Measurements from ENCODE around the gene CCBE1. TPM values are rescaled to one million over a fixed set of nuclear protein-coding genes. Genes with fewer than 3 reads are reported as not detected.

Gene CCBE1
- polyA plus RNA-seq, 1 of the 3 experiments (the other 2 are of a cell fraction) = 5.0 TPM

GRCh38 chr18:59469463-59470180 is 227.6 kb downstream of the CCBE1 start:
- DNase-seq = no peak
- TF ChIP-seq JUND (IDR thresholded peaks at IDR 0.05) (no peak), NFIC (IDR thresholded peaks at IDR 0.05; ENCODE audit: borderline replicate concordance) (no peak), RFX5 (IDR thresholded peaks at IDR 0.05; ENCODE audit: low read length) (no peak), RCOR1 (IDR thresholded peaks at IDR 0.05; ENCODE audit: low read length) (no peak), CHD2 (IDR thresholded peaks at IDR 0.05; ENCODE audit: low read length, partially characterized antibody) (no peak)
- H4K20me1 ChIP-seq (ENCODE audit: insufficient read depth) = no peaks in the 10 kb centered on the region
- ChIA-PET CTCF (interaction anchor here (1.0 to 4.2 kb wide), 5 partner anchors 9 to 354 kb away, joined by 3 to 28 read pairs (median 4); no protein-coding TSS in a partner anchor), POLR2A (no interaction called here)
- no peak overlapping the region for H3K4me2 ChIP-seq
- H3K9me2 ChIP-seq = no peaks in the 10 kb centered on the region
- WGBS (ENCODE audit: low lambda C conversion rate) = 83% methylated on average over 15 of the region's 15 CpGs
- H3F3A ChIP-seq (replicated peaks; ENCODE audit: insufficient read depth) = no peaks in the 10 kb centered on the region
- H3K79me2 ChIP-seq (ENCODE audit: insufficient read depth) = no peaks in the 10 kb centered on the region
- H3K9ac ChIP-seq = no peak overlapping the region
- H3K9me3 ChIP-seq = no peaks in the 10 kb centered on the region
- H3K36me3 ChIP-seq (replicated peaks in 1 of 2; ENCODE audit: control insufficient read depth in 1 of 2, insufficient read depth in 2 of 2, low read length in 1 of 2) = no peaks in the 10 kb centered on the region
- H3K27me3 ChIP-seq (ENCODE audit: insufficient read depth) = no peaks in the 10 kb centered on the region
- H3K4me1 ChIP-seq (ENCODE audit: control insufficient read depth in 1 of 2, insufficient read depth in 2 of 2, low read depth in 1 of 2, low read length in 1 of 2) = peaks cover 0 to 12% of the 10 kb centered on the region in 2 experiments; a peak in 1 of 4 replicates
- no peak overlapping the region for H2AFZ ChIP-seq (ENCODE audit: low read depth)
- H3K27ac ChIP-seq (ENCODE audit: low read depth in 2 of 2, low read length in 1 of 2) = no peak overlapping the region
- no peak overlapping the region for H3K4me3 ChIP-seq (ENCODE audit: low read depth in 2 of 2, low read length in 1 of 2)

DNA sequence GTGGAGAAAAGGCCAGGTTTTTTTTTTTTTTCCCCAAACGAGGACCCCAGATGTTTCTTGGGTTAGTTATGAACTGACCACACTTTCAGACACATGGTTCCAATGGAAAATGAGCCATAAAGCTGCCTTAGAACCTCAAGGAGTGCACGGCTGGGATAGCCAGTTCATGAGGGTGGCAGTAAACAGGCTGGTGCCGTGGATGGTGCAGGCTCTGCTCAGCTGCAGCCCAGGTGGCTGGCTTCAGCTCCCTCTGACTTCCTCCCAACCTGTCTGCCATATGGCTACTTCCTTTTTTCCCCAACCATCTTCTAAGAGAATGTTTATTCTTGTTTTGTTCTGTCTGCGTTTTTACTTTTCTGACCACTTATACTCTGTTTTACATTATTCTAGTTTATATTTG is 228.4 kb downstream of the CCBE1 start:
- WGBS (ENCODE audit: low lambda C conversion rate) = 54% methylated on average over 3 of the region's 4 CpGs
- no peak overlapping the region for H3K9ac ChIP-seq
- H3K27ac ChIP-seq (ENCODE audit: low read depth in 2 of 2, low read length in 1 of 2) = no peak overlapping the region
- H3K27me3 ChIP-seq (ENCODE audit: insufficient read depth) = no peaks in the 10 kb centered on the region
- no peak overlapping the region for H3K4me3 ChIP-seq (ENCODE audit: low read depth in 2 of 2, low read length in 1 of 2)
- POLR2A ChIA-PET = no interaction called here
- peaks cover 0 to 12% of the 10 kb centered on the region in 2 experiments; a peak in 1 of 4 replicates for H3K4me1 ChIP-seq (ENCODE audit: control insufficient read depth in 1 of 2, insufficient read depth in 2 of 2, low read depth in 1 of 2, low read length in 1 of 2)
- CTCF ChIA-PET = interaction anchor here (4.2 kb wide), 1 partner anchor 9 kb away, joined by 28 read pairs; no protein-coding TSS in a partner anchor
- H3K79me2 ChIP-seq (ENCODE audit: insufficient read depth) = no peaks in the 10 kb centered on the region
- H3K4me2 ChIP-seq = no peak overlapping the region
- no peaks in the 10 kb centered on the region for H3K9me3 ChIP-seq
- no peaks in the 10 kb centered on the region for H3F3A ChIP-seq (replicated peaks; ENCODE audit: insufficient read depth)
- H3K36me3 ChIP-seq (replicated peaks in 1 of 2; ENCODE audit: control insufficient read depth in 1 of 2, insufficient read depth in 2 of 2, low read length in 1 of 2) = no peaks in the 10 kb centered on the region
- H4K20me1 ChIP-seq (ENCODE audit: insufficient read depth) = no peaks in the 10 kb centered on the region
- DNase-seq = no peak
- H3K9me2 ChIP-seq = no peaks in the 10 kb centered on the region
- TF ChIP-seq JUND (IDR thresholded peaks at IDR 0.05) = no peak
- TF ChIP-seq PBX3 (IDR thresholded peaks at IDR 0.05) = no peak
- no peak overlapping the region for H2AFZ ChIP-seq (ENCODE audit: low read depth)

DNA sequence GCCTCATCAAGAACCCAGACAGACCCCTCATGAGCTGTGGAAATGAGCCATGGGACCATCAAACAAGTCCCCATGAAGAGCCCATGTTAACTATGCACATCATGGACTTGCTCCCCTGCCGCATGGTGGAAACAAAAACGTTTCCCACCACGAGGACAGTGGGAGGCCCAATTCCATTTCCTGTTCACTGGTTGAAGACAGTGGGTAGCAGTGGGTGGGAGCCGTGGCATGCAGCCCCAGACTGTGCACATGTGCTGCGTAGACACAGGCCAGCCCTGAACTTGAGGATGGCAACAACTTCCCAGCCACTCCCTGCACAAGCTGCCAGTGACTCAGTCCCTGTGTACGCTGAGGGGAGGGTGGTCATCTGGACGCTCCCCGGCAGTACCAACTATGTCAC is 229.7 kb downstream of the CCBE1 start:
- Histone ChIP-seq H3K79me2 (ENCODE audit: insufficient read depth) (no peaks in the 10 kb centered on the region), H3K27me3 (ENCODE audit: insufficient read depth) (no peaks in the 10 kb centered on the region), H2AFZ (ENCODE audit: low read depth) (no peak overlapping the region), H3K9me3 (no peaks in the 10 kb centered on the region), H3K4me1 (ENCODE audit: control insufficient read depth in 1 of 2, insufficient read depth in 2 of 2, low read depth in 1 of 2, low read length in 1 of 2) (peaks cover 0 to 12% of the 10 kb centered on the region in 2 experiments; a peak in 1 of 4 replicates), H3K9me2 (no peaks in the 10 kb centered on the region), H4K20me1 (ENCODE audit: insufficient read depth) (no peaks in the 10 kb centered on the region), H3F3A (replicated peaks; ENCODE audit: insufficient read depth) (no peaks in the 10 kb centered on the region), H3K4me3 (ENCODE audit: low read depth in 2 of 2, low read length in 1 of 2) (no peak overlapping the region), H3K9ac (no peak overlapping the region), H3K4me2 (no peak overlapping the region), H3K36me3 (replicated peaks in 1 of 2; ENCODE audit: control insufficient read depth in 1 of 2, insufficient read depth in 2 of 2, low read length in 1 of 2) (no peaks in the 10 kb centered on the region), H3K27ac (ENCODE audit: low read depth in 2 of 2, low read length in 1 of 2) (no peak overlapping the region)
- POLR2A ChIA-PET = no interaction called here
- 78% methylated on average over 7 of the region's 8 CpGs for WGBS (ENCODE audit: low lambda C conversion rate)
- CTCF ChIA-PET = interaction anchor here (0.6 to 4.1 kb wide), 8 partner anchors 49 to 1378 kb away, joined by 3 to 26 read pairs (median 3); no protein-coding TSS in a partner anchor
- DNase-seq = no peak
- TF ChIP-seq FOSL2 (IDR thresholded peaks at IDR 0.05; ENCODE audit: borderline replicate concordance, low read depth) (no peak), EZH2phosphoT487 (IDR thresholded peaks at IDR 0.05; ENCODE audit: borderline replicate concordance, low read depth) (no peak), ELF1 (IDR thresholded peaks at IDR 0.05) (no peak), SMC3 (IDR thresholded peaks at IDR 0.05; ENCODE audit: low read depth, low read length) (no peak), MAX (IDR thresholded peaks at IDR 0.05; ENCODE audit: low read depth) (no peak), EP300 (IDR thresholded peaks at IDR 0.05; ENCODE audit: borderline replicate concordance in 1 of 2, low read depth in 1 of 2, low read length in 1 of 2) (no peak), CTCF (IDR thresholded peaks at IDR 0.05) (no peak), YY1 (IDR thresholded peaks at IDR 0.05; ENCODE audit: low read depth) (no peak)
- TF ChIP-seq, protein P1, sequence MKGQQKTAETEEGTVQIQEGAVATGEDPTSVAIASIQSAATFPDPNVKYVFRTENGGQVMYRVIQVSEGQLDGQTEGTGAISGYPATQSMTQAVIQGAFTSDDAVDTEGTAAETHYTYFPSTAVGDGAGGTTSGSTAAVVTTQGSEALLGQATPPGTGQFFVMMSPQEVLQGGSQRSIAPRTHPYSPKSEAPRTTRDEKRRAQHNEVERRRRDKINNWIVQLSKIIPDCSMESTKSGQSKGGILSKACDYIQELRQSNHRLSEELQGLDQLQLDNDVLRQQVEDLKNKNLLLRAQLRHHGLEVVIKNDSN (IDR thresholded peaks at IDR 0.05; ENCODE audit: borderline replicate concordance, low read depth) = no peak
